Endothelial cell of umbilical vein (primary cell): ENCODE data around the gene CCNY.

ENCODE experiments used
- EZH2 ChIP-seq: IDR thresholded peaks from 2 replicates; pipeline ENCODE4 v1.6.1; 2012; ENCODE audit warnings: borderline replicate concordance, low read depth, mild to moderate bottlenecking, moderate library complexity, low read length, inconsistent platforms; ENCODE audit not compliant: severe bottlenecking
- FOS ChIP-seq: IDR thresholded peaks from 2 replicates; pipeline ENCODE4 v1.6.1; 2011; ENCODE audit warnings: mild to moderate bottlenecking, low read length, moderate library complexity, borderline replicate concordance; ENCODE audit not compliant: insufficient read depth
- GATA2 ChIP-seq: IDR thresholded peaks from 2 replicates; pipeline ENCODE4 v1.7.0; 2011; ENCODE audit warnings: low read depth, mild to moderate bottlenecking, moderate library complexity, mixed read lengths, low read length; ENCODE audit not compliant: insufficient read length, insufficient read depth
- JUN ChIP-seq: IDR thresholded peaks from 2 replicates; pipeline ENCODE4 v1.6.1; 2011; ENCODE audit warnings: borderline replicate concordance, low read depth; ENCODE audit not compliant: insufficient read length, insufficient read depth
- MAX ChIP-seq: IDR thresholded peaks from 2 replicates; pipeline ENCODE4 v1.6.1; 2011; ENCODE audit not compliant: insufficient read depth, insufficient read length
- MYC ChIP-seq: IDR thresholded peaks from one replicate; pipeline ENCODE4 v1.6.1; 2011; ENCODE audit warnings: mild to moderate bottlenecking, low read depth, low read length
- POLR2A ChIP-seq: IDR thresholded peaks from 2 replicates; pipeline ENCODE4 v1.6.1; 2012; ENCODE audit warnings: low read depth, mild to moderate bottlenecking, control low read depth, low read length
- POLR2AphosphoS5 ChIP-seq: IDR thresholded peaks from 2 replicates; pipeline ENCODE4 v1.6.1; 2012; ENCODE audit warnings: low read depth, mild to moderate bottlenecking, control low read depth, low read length, moderate library complexity; ENCODE audit not compliant: insufficient read depth
- TF ChIP-seq, protein P1 (sequence below), 2 donors: IDR thresholded peaks; 1 replicate in 1 of 2; 2 replicates in 1 of 2; pipeline ENCODE4 v1.5.1; 2011; ENCODE audit warnings: low read length in 2 of 2, mild to moderate bottlenecking in 2 of 2, moderate library complexity in 2 of 2, control low read depth in 1 of 2, inconsistent platforms in 1 of 2, low read depth in 1 of 2; ENCODE audit not compliant: insufficient read depth in 1 of 2; ENCODE audit errors: extremely low read depth in 1 of 2

- TF ChIP-seq, protein P1, sequence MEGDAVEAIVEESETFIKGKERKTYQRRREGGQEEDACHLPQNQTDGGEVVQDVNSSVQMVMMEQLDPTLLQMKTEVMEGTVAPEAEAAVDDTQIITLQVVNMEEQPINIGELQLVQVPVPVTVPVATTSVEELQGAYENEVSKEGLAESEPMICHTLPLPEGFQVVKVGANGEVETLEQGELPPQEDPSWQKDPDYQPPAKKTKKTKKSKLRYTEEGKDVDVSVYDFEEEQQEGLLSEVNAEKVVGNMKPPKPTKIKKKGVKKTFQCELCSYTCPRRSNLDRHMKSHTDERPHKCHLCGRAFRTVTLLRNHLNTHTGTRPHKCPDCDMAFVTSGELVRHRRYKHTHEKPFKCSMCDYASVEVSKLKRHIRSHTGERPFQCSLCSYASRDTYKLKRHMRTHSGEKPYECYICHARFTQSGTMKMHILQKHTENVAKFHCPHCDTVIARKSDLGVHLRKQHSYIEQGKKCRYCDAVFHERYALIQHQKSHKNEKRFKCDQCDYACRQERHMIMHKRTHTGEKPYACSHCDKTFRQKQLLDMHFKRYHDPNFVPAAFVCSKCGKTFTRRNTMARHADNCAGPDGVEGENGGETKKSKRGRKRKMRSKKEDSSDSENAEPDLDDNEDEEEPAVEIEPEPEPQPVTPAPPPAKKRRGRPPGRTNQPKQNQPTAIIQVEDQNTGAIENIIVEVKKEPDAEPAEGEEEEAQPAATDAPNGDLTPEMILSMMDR (IDR thresholded peaks at IDR 0.05; ENCODE audit: extremely low read depth in 1 of 2, insufficient read depth in 1 of 2, low read depth in 1 of 2, low read length in 2 of 2): no peak
- TF ChIP-seq POLR2AphosphoS5 (no peak), POLR2A (no peak), FOS (no peak), GATA2 (no peak), JUN (no peak), EZH2 (no peak), MYC (no peak), MAX (no peak)
Measured at GRCh38 chr10:35584946-35585345, 248.6 kb downstream of the CCNY start.
